HUES64 (cell line): ENCODE results near the gene RETREG3.
A peak's percentile ranks its signal among the peaks of the same experiment; 100 is the strongest.
"Not testable (repeated sequence)": the region's sequence is repeated elsewhere in the genome, so short reads cannot be mapped to it uniquely, and the experiment has no call there.

Experiments used
- H3K27ac ChIP-seq: 2 replicates; pipeline ENCODE4 v1.7.0; 2013; ENCODE audit warnings: low read depth, low read length, inconsistent platforms
- H3K27me3 ChIP-seq: 2 replicates; pipeline ENCODE4 v1.6.1; 2013; ENCODE audit warnings: mild to moderate bottlenecking, low read length; ENCODE audit not compliant: insufficient read depth
- H3K36me3 ChIP-seq: 2 replicates; pipeline ENCODE4 v1.6.1; 2013; ENCODE audit warnings: mild to moderate bottlenecking, low read length; ENCODE audit not compliant: insufficient read depth
- H3K4me1 ChIP-seq: 2 replicates; pipeline ENCODE4 v1.6.1; 2013; ENCODE audit warnings: mild to moderate bottlenecking, low read length, moderate library complexity; ENCODE audit not compliant: insufficient read depth
- H3K4me3 ChIP-seq: 2 replicates; pipeline ENCODE4 v1.5.1; 2013; ENCODE audit warnings: mild to moderate bottlenecking, low read length, moderate library complexity
- H3K9ac ChIP-seq: 2 replicates; pipeline ENCODE4 v1.6.1; 2013; ENCODE audit warnings: mild to moderate bottlenecking, low read depth, low read length
- H3K9me3 ChIP-seq: 2 replicates; pipeline ENCODE4 v1.6.1; 2013; ENCODE audit warnings: low read depth, low read length; ENCODE audit not compliant: insufficient read depth
- WGBS: fragments of 150-250, 120-280 bp; methylation state at CpG from one replicate; pipeline ENCODE4 v1.1.7; 2013; ENCODE audit warnings: missing lambda C conversion rate; 5-methylcytosine and 5-hydroxymethylcytosine counted together

Gene RETREG3

GRCh38 chr17:42545755-42546505 is 63.2 kb downstream of the RETREG3 start:
- H3K9me3 ChIP-seq, H3K27ac ChIP-seq, H3K4me3 ChIP-seq, H3K27me3 ChIP-seq, H3K4me1 ChIP-seq, H3K9ac ChIP-seq: not testable (repeated sequence)
- H3K36me3 ChIP-seq, result peaks cover 14% of the 10 kb centered on the region; the same call in 1 of the 2 replicates
- WGBS, result 92% methylated on average over 7 of the region's 9 CpGs

- Histone ChIP-seq H3K27ac (no peak overlapping the region), H3K27me3 (no peaks in the 10 kb centered on the region), H3K4me3 (no peak overlapping the region), H3K9me3 (no peaks in the 10 kb centered on the region), H3K4me1 (no peaks in the 10 kb centered on the region), H3K36me3 (peaks cover 18% of the 10 kb centered on the region; the same call in 1 of the 2 replicates), H3K9ac (no peak overlapping the region)
- 76% methylated on average over 8 of the region's 8 CpGs for WGBS
These were observed 64.3 kb downstream of the RETREG3 start for GRCh38 chr17:42544874-42545283.

GRCh38 chr17:42543190-42544079 is 65.7 kb downstream of the RETREG3 start:
- H3K36me3 ChIP-seq, result peaks cover 24% of the 10 kb centered on the region; the same call in 1 of the 2 replicates
- no peak overlapping the region for H3K27ac ChIP-seq
- no peaks in the 10 kb centered on the region for H3K4me1 ChIP-seq
- no peaks in the 10 kb centered on the region for H3K9me3 ChIP-seq
- H3K27me3 ChIP-seq, result no peaks in the 10 kb centered on the region
- WGBS, result 96% methylated on average over 39 of the region's 39 CpGs
- no peak overlapping the region for H3K4me3 ChIP-seq
- H3K9ac ChIP-seq, result no peak overlapping the region

- no peak overlapping the region for H3K9ac ChIP-seq
These were observed 67.9 kb downstream of the RETREG3 start for GRCh38 chr17:42541041-42541833.

GRCh38 chr17:42540558-42540957 is 68.6 kb downstream of the RETREG3 start:
- WGBS, result 97% methylated on average over 4 of the region's 4 CpGs
- not testable (repeated sequence) for H3K4me1 ChIP-seq, H3K27ac ChIP-seq, H3K4me3 ChIP-seq, H3K27me3 ChIP-seq, H3K9ac ChIP-seq, H3K9me3 ChIP-seq
- peaks cover 24% of the 10 kb centered on the region; the same call in 1 of the 2 replicates for H3K36me3 ChIP-seq

More at GRCh38 chr17:42541041-42541833, 67.9 kb downstream of the RETREG3 start:
- H3K4me3 ChIP-seq, result no peak overlapping the region
- peaks cover 24% of the 10 kb centered on the region; the same call in 1 of the 2 replicates for H3K36me3 ChIP-seq
- H3K27ac ChIP-seq, result no peak overlapping the region
- peaks cover 6% of the 10 kb centered on the region; the same call in 1 of the 2 replicates for H3K4me1 ChIP-seq
- WGBS, result 92% methylated on average over 16 of the region's 17 CpGs
- no peaks in the 10 kb centered on the region for H3K9me3 ChIP-seq
- H3K27me3 ChIP-seq, result no peaks in the 10 kb centered on the region

GRCh38 chr17:42538482-42538881 is 70.7 kb downstream of the RETREG3 start:
- Histone ChIP-seq H3K36me3 (peaks cover 19% of the 10 kb centered on the region; the same call in 1 of the 2 replicates), H3K4me3 (no peak overlapping the region), H3K9me3 (no peaks in the 10 kb centered on the region), H3K9ac (no peak overlapping the region), H3K27ac (no peak overlapping the region), H3K27me3 (peaks cover 5% of the 10 kb centered on the region; the same call in 1 of the 2 replicates), H3K4me1 (peaks cover 9% of the 10 kb centered on the region; the same call in 1 of the 2 replicates)
- 98% methylated on average over 14 of the region's 14 CpGs for WGBS

GRCh38 chr17:42537826-42538451 is 71.2 kb downstream of the RETREG3 start:
- no peak overlapping the region for H3K4me3 ChIP-seq
- 98% methylated on average over 5 of the region's 5 CpGs for WGBS

GRCh38 chr17:42537156-42537805 is 71.9 kb downstream of the RETREG3 start:
- Histone ChIP-seq H3K36me3 (peaks cover 13% of the 10 kb centered on the region; the same call in 1 of the 2 replicates), H3K27ac (no peak overlapping the region), H3K4me3 (peak overlapping the region; percentile 72), H3K4me1 (peaks cover 9% of the 10 kb centered on the region; the same call in 1 of the 2 replicates), H3K9me3 (no peaks in the 10 kb centered on the region), H3K27me3 (peaks cover 8% of the 10 kb centered on the region; the same call in 1 of the 2 replicates), H3K9ac (peak overlapping the region; percentile 82; the same call in 1 of the 2 replicates)
- WGBS, result 86% methylated on average over 31 of the region's 31 CpGs

More at GRCh38 chr17:42537826-42538451, 71.2 kb downstream of the RETREG3 start:
- Histone ChIP-seq H3K9ac (no peak overlapping the region), H3K36me3 (peaks cover 14% of the 10 kb centered on the region; the same call in 1 of the 2 replicates), H3K27ac (no peak overlapping the region), H3K9me3 (no peaks in the 10 kb centered on the region), H3K27me3 (peaks cover 8% of the 10 kb centered on the region; the same call in 1 of the 2 replicates), H3K4me1 (peaks cover 9% of the 10 kb centered on the region; the same call in 1 of the 2 replicates)

- WGBS, result 2% methylated on average over 65 of the region's 65 CpGs
- Histone ChIP-seq H3K4me1 (peaks cover 9% of the 10 kb centered on the region; the same call in 1 of the 2 replicates), H3K4me3 (peak overlapping the region; percentile 72), H3K27ac (peak overlapping the region; percentile 45), H3K9ac (peak overlapping the region; percentile 82), H3K9me3 (no peaks in the 10 kb centered on the region), H3K27me3 (peaks cover 11% of the 10 kb centered on the region), H3K36me3 (peaks cover 13% of the 10 kb centered on the region; the same call in 1 of the 2 replicates)
These were observed 72.6 kb downstream of the RETREG3 start for GRCh38 chr17:42536372-42537155.
